ENCODE results near the gene ENPP4. TPM values are rescaled to one million over a fixed set of nuclear protein-coding genes. Genes with fewer than 3 reads are reported as not detected.

The ENPP4 gene
- total RNA-seq, 1 donor: 0.99 TPM

DNA sequence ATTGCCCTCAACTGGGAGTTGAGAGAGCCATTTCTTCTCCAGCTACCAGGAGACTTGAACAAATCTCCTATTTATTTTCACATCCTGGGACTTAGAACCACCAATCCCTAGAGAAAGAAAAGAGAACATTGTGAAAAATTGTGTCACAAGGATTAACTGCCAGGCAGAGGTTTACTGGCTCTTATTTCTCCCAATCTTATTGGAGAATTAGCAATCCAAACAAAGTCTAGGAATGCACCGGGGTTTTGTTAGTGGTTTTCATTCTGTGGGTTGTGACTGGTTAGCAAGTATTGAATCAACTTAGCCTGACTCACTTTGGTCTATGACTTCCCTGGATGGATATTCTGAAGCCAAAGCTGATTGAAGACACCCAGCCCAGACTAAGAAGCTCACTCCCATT, 62.2 kb downstream of the ENPP4 start:
- TF ChIP-seq CTCF (IDR thresholded peaks at IDR 0.05; ENCODE audit: insufficient read depth, low read length): no peak
- peak; percentile 77 for DNase-seq (ENCODE audit: low read depth)
- no peak overlapping the region for H3K4me3 ChIP-seq (ENCODE audit: low read depth, low read length)

Other genes starting within 250 kb of the ENPP4 start
- gene CLIC5, start 114.1 kb upstream of the ENPP4 start, total RNA-seq (ENCODE audit: low replicate concordance): 1.1 TPM in 1 of 2 replicates, not detected in the other
- 0.36 and 5.3 TPM in 2 replicates for gene ENPP5, start 41.0 kb downstream of the ENPP4 start, total RNA-seq (ENCODE audit: low replicate concordance)

All from fibroblast of the aortic adventitia (primary cell).